Heart left ventricle (tissue), 13 donors: ENCODE measurements around the gene MOSPD3.

ENCODE experiments used
- CTCF ChIP-seq, 12 donors: fragments of 200-600 bp; sonication (generic) in 4 of 12; IDR thresholded peaks; one replicate each; pipeline versions ENCODE4 v1.5.0 to v1.8.0; 2018 to 2022; ENCODE audit warnings: antibody characterized with exemption in 12 of 12, mild to moderate bottlenecking in 5 of 12
- POLR2A ChIP-seq, 2 donors: fragments of 450-650 bp; IDR thresholded peaks; one replicate each; pipeline ENCODE4 v1.6.1; 2017; ENCODE audit warnings: antibody characterized with exemption in 2 of 2, mild to moderate bottlenecking in 2 of 2, moderate library complexity in 2 of 2
- donor health status: ischemic (EF 13 %, LVEDD 7.1; RV severe dilation, severe dysfunction).
- donor health status: DM: no; HTN: yes; CAD: no.
- donor health status: DM: no; HTN: no; CAD: no.
- donor health status: ischemic (EF 25% LVEDD 6.9; RV normal size, moderate dysfunction).
- donor health status: ischemic (EF 25% LVEDD 5.7; RV mildly dilated, moderate dysfunction).
- donor health status: ischemic (EF 35%, LVEDD 5.7; RV mildly dilated, moderate dysfunction).
- donor health status: nonischemic (EF 11% LVEDD 7.7; RV severe dilation, severe dysfunction).
- donor health status: DM: yes; HTN: yes; CAD: no.
- donor health status: PGD.
- donor health status: ischemic (EF 29% LVEDD 5.4; RV normal size, mild dysfunction).
- donor health status: nonischemic (EF 23%, LVEDD 6.1; RV moderate dilation, normal function).

DNA sequence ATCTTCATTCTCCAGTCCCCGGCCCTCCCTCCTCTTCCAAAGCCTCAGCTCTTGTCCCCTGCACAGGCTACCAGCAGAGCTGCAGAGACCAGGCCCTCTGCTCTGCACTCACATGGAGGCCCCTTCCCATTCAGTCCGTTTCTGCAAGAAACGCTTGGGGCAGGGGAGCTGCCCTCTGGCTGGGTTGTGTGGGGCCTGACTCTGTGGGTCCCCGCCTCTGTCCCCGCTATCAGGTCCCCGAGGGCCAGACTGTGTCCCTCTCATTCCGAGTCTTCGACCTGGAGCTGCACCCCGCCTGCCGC lies 8.7 kb upstream of the MOSPD3 start:
- TF ChIP-seq CTCF (IDR thresholded peaks at IDR 0.05), result no peak
- TF ChIP-seq POLR2A (IDR thresholded peaks at IDR 0.05), result no peak
